OCI-LY3 (cell line): ENCODE data around the gene LITAFD.

Source experiments
- H2AFZ ChIP-seq: fragments of 200-600, 300-600 bp; shearing (Covaris generic); 2 replicates; pipeline ENCODE4 v1.6.0; 2014; ENCODE audit warnings: antibody characterized with exemption, low read depth, low read length
- H3K27ac ChIP-seq: fragments of 200-600, 300-600 bp; sonication (generic); 2 replicates; pipeline ENCODE4 v1.5.1; 2014; ENCODE audit warnings: mild to moderate bottlenecking, low read length, moderate library complexity, mixed read lengths
- H3K27me3 ChIP-seq: fragments of 200-600, 300-600 bp; sonication (generic); 2 replicates; pipeline ENCODE4 v1.6.1; 2014; ENCODE audit warnings: low read depth, low read length, mixed read lengths
- H3K36me3 ChIP-seq: fragments of 200-600, 300-600 bp; sonication (generic); replicated peaks from 2 replicates; pipeline ENCODE3; 2014; ENCODE audit warnings: low read depth, low read length, mixed read lengths
- H3K4me1 ChIP-seq: fragments of 300-600, 200-600 bp; sonication (generic); 2 replicates; pipeline ENCODE4 v1.6.1; 2014; ENCODE audit warnings: low read length, mixed read lengths
- H3K4me2 ChIP-seq: fragments of 200-600, 300-600 bp; sonication (generic); 2 replicates; pipeline ENCODE4 v1.6.1; 2014; ENCODE audit warnings: low read length, mixed read lengths
- H3K4me3 ChIP-seq: fragments of 300-600, 200-600 bp; sonication (generic); 2 replicates; pipeline ENCODE4 v1.5.1; 2014; ENCODE audit warnings: antibody characterized with exemption, mild to moderate bottlenecking, low read length, moderate library complexity
- H3K79me2 ChIP-seq: fragments of 300-600, 200-600 bp; shearing (Covaris generic); 2 replicates; pipeline ENCODE4 v1.6.1; 2014; ENCODE audit warnings: mild to moderate bottlenecking, low read length, mixed read lengths
- H3K9ac ChIP-seq: fragments of 300-600, 200-600 bp; shearing (Covaris generic); 2 replicates; pipeline ENCODE4 v1.6.0; 2014; ENCODE audit warnings: mild to moderate bottlenecking, low read length, moderate library complexity
- H3K9me3 ChIP-seq: fragments of 200-600, 300-600 bp; shearing (Covaris generic); 2 replicates; pipeline ENCODE4 v1.6.1; 2014; ENCODE audit warnings: low read length, mixed read lengths; ENCODE audit not compliant: insufficient read depth
- H4K20me1 ChIP-seq: fragments of 200-600, 300-600 bp; sonication (generic); 2 replicates; pipeline ENCODE4 v1.6.1; 2016; ENCODE audit warnings: low read length, mixed read lengths; ENCODE audit not compliant: insufficient read depth
- CTCF ChIP-seq: fragments of 200-600, 300-600 bp; sonication (generic); IDR thresholded peaks from 2 replicates; pipeline ENCODE4 v1.5.1; 2014; ENCODE audit warnings: antibody characterized with exemption, low read length, low read depth
- EZH2phosphoT487 ChIP-seq: fragments of 200-600 bp; shearing (Covaris generic); IDR thresholded peaks from 2 replicates; pipeline ENCODE4 v1.6.1; 2018; ENCODE audit warnings: antibody characterized with exemption, mixed run types, low read depth

The LITAFD gene

GRCh38 chr16:8901320-8901861 lies 19.2 kb downstream of the LITAFD start:
- Histone ChIP-seq H2AFZ (no peak overlapping the region), H3K27ac (no peak overlapping the region), H3K4me2 (no peak overlapping the region), H3K79me2 (no peaks in the 10 kb centered on the region), H3K4me1 (0 out of 2 replicates have a peak, but pooled peaks cover 4% of the 10 kb centered on the region), H4K20me1 (no peaks in the 10 kb centered on the region), H3K36me3 (peaks cover 80% of the 10 kb centered on the region), H3K27me3 (no peaks in the 10 kb centered on the region), H3K4me3 (no peak overlapping the region), H3K9ac (no peak overlapping the region), H3K9me3 (no peaks in the 10 kb centered on the region)
- TF ChIP-seq CTCF (no peak), EZH2phosphoT487 (no peak)

GRCh38 chr16:8903004-8903403 lies 20.9 kb downstream of the LITAFD start:
- H3K9me3 ChIP-seq: no peaks in the 10 kb centered on the region
- H3K36me3 ChIP-seq: peaks cover 82% of the 10 kb centered on the region
- H3K27me3 ChIP-seq: no peaks in the 10 kb centered on the region
- no peak for TF ChIP-seq CTCF
- no peak for TF ChIP-seq EZH2phosphoT487
- no peak overlapping the region for H3K4me2 ChIP-seq
- H3K4me3 ChIP-seq: no peak overlapping the region
- no peak overlapping the region for H2AFZ ChIP-seq
- no peak overlapping the region for H3K27ac ChIP-seq
- H3K79me2 ChIP-seq: no peaks in the 10 kb centered on the region
- 0 out of 2 replicates have a peak, but pooled peaks cover 4% of the 10 kb centered on the region for H3K4me1 ChIP-seq
- no peaks in the 10 kb centered on the region for H4K20me1 ChIP-seq
- H3K9ac ChIP-seq: no peak overlapping the region

GRCh38 chr16:8904018-8904430 lies 21.9 kb downstream of the LITAFD start:
- H3K9ac ChIP-seq: no peak overlapping the region
- no peak overlapping the region for H3K27ac ChIP-seq
- H3K4me1 ChIP-seq: 0 out of 2 replicates have a peak, but pooled peaks cover 4% of the 10 kb centered on the region
- no peaks in the 10 kb centered on the region for H3K79me2 ChIP-seq
- no peak overlapping the region for H3K4me3 ChIP-seq
- peaks cover 2% of the 10 kb centered on the region; the same call in 1 of the 2 replicates for H4K20me1 ChIP-seq
- no peak for TF ChIP-seq EZH2phosphoT487
- peaks cover 81% of the 10 kb centered on the region for H3K36me3 ChIP-seq
- H3K27me3 ChIP-seq: no peaks in the 10 kb centered on the region
- H3K9me3 ChIP-seq: no peaks in the 10 kb centered on the region
- no peak overlapping the region for H3K4me2 ChIP-seq
- no peak overlapping the region for H2AFZ ChIP-seq

DNA sequence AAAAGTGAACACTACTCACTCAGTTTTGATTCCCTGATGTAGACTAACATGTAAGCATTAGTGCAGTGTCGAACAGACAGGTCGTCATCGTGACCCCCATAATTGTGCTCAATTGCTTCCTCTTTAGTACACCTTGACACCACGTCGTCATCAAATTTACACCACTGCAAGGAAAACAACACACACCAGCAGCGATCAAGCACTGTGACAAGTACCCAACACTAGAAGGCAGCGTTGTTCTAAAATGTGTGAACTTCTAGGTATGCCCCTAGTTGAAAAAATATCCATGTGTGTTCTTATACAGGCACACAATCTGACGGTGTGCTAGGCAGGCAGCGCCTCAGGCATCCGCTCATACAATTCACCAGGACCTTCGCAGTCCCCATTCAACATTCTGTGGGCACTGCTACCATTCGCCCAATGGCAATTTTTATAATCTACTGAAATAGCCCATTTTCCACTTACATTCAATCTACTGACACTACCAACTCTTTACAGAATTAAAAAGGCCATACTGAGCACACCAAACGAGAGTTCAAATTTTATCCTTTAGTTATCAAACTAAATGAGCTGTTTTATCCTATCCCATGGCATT lies 23.1 kb downstream of the LITAFD start:
- TF ChIP-seq EZH2phosphoT487 (no peak), CTCF (peak; percentile 50)
- Histone ChIP-seq H3K36me3 (peaks cover 73% of the 10 kb centered on the region), H3K27ac (no peak overlapping the region), H3K9me3 (no peaks in the 10 kb centered on the region), H3K9ac (no peak overlapping the region), H3K79me2 (no peaks in the 10 kb centered on the region), H3K4me2 (no peak overlapping the region), H4K20me1 (peaks cover 3% of the 10 kb centered on the region; the same call in 1 of the 2 replicates), H2AFZ (no peak overlapping the region), H3K27me3 (no peaks in the 10 kb centered on the region), H3K4me3 (no peak overlapping the region), H3K4me1 (0 out of 2 replicates have a peak, but pooled peaks cover 2% of the 10 kb centered on the region)
